SK-N-SH (cell line): Measurements from ENCODE around the gene ULK3. TPM values are rescaled to one million over a fixed set of nuclear protein-coding genes. Genes with fewer than 3 reads are reported as not detected.

ENCODE experiments used
- CTCF ChIA-PET: fragments of 300-600, 350-600 bp; formaldehyde crosslinking; extraction: SDS; loops from one replicate; lab custom pipeline; 2021; lab: Yijun Ruan, JAX
- POLR2A ChIA-PET: fragments of 350-600 bp; sonication (Branson Sonifier 250); formaldehyde crosslinking; extraction: SDS; loops from one replicate; lab custom pipeline; 2020; ENCODE audit warnings: antibody characterized with exemption, inconsistent platforms; lab: Yijun Ruan, JAX
- DNase-seq: peaks from one replicate; pipeline ENCODE4 v3.0.0; 2012
- H2AFZ ChIP-seq: fragments of 200-600 bp; sonication (generic); 2 replicates; pipeline ENCODE4 v1.8.1; 2016; ENCODE audit warnings: antibody characterized with exemption, mild to moderate bottlenecking, low read depth
- H3F3A ChIP-seq: fragments of 200-600 bp; sonication (generic); replicated peaks from 2 replicates; pipeline ENCODE3; 2016; ENCODE audit warnings: antibody characterized with exemption, mild to moderate bottlenecking; ENCODE audit not compliant: insufficient read depth
- H3K27ac ChIP-seq, 2 experiments: fragments of 200-500 bp in 1 of 2; fragments of 200-600 bp in 1 of 2; sonication (Bioruptor generic) in 1 of 2; sonication (generic), shearing (Covaris generic) in 1 of 2; 2 replicates each; pipeline versions ENCODE4 v1.5.1 to v1.6.1; 2014 to 2016; ENCODE audit warnings: low read depth in 2 of 2, inconsistent platforms in 1 of 2, low read length in 1 of 2, mild to moderate bottlenecking in 1 of 2, mixed read lengths in 1 of 2
- H3K27me3 ChIP-seq: fragments of 200-600 bp; sonication (generic), shearing (Covaris generic); 2 replicates; pipeline ENCODE4 v1.6.1; 2016; ENCODE audit warnings: mixed run types; ENCODE audit not compliant: insufficient read depth
- H3K36me3 ChIP-seq, 2 experiments: fragments of 200-500 bp in 1 of 2; fragments of 200-600 bp in 1 of 2; sonication (Bioruptor generic) in 1 of 2; sonication (generic) in 1 of 2; replicated peaks in 1 of 2; 2 replicates each; pipeline versions ENCODE3 to v1.5.1; 2014 to 2016; ENCODE audit warnings: low read length in 1 of 2, mild to moderate bottlenecking in 1 of 2; ENCODE audit not compliant: insufficient read depth in 2 of 2, control insufficient read depth in 1 of 2
- H3K4me1 ChIP-seq, 2 experiments: fragments of 200-500 bp in 1 of 2; fragments of 200-600 bp in 1 of 2; sonication (Bioruptor generic) in 1 of 2; sonication (generic), shearing (Covaris generic) in 1 of 2; 2 replicates each; pipeline versions ENCODE4 v1.5.1 to v1.6.1; 2014 to 2016; ENCODE audit warnings: low read depth in 1 of 2, low read length in 1 of 2, mixed run types in 1 of 2; ENCODE audit not compliant: insufficient read depth in 2 of 2, control insufficient read depth in 1 of 2
- H3K4me2 ChIP-seq: fragments of 200-600 bp; sonication (generic), shearing (Covaris generic); 2 replicates; pipeline ENCODE4 v1.6.1; 2017; ENCODE audit warnings: mixed run types
- H3K4me3 ChIP-seq, 2 experiments: fragments of 200-500 bp in 1 of 2; fragments of 200-600 bp in 1 of 2; sonication (Bioruptor generic) in 1 of 2; sonication (generic), shearing (Covaris generic) in 1 of 2; 2 replicates each; pipeline versions ENCODE4 v1.5.1 to v1.8.1; 2014 to 2016; ENCODE audit warnings: low read depth in 2 of 2, inconsistent platforms in 1 of 2, low read length in 1 of 2, mild to moderate bottlenecking in 1 of 2, mixed read lengths in 1 of 2, moderate library complexity in 1 of 2
- H3K79me2 ChIP-seq: fragments of 200-600 bp; sonication (generic); 2 replicates; pipeline ENCODE4 v1.8.1; 2017; ENCODE audit warnings: mild to moderate bottlenecking; ENCODE audit not compliant: insufficient read depth
- H3K9ac ChIP-seq: fragments of 200-600 bp; sonication (generic); 2 replicates; pipeline ENCODE4 v1.6.1; 2017; ENCODE audit warnings: mixed run types
- H3K9me2 ChIP-seq: fragments of 200-600 bp; sonication (generic); 2 replicates; pipeline ENCODE4 v1.6.1; 2017; ENCODE audit warnings: mixed run types
- H3K9me3 ChIP-seq: fragments of 200-600 bp; sonication (generic); 2 replicates; pipeline ENCODE4 v1.6.1; 2017; ENCODE audit warnings: mixed run types, mild to moderate bottlenecking, moderate library complexity
- H4K20me1 ChIP-seq: fragments of 200-600 bp; sonication (generic); 2 replicates; pipeline ENCODE4 v1.6.1; 2017; ENCODE audit warnings: mild to moderate bottlenecking, mixed run types; ENCODE audit not compliant: insufficient read depth
- EP300 ChIP-seq, 2 experiments: IDR thresholded peaks; 2 replicates each; pipeline versions ENCODE4 v1.4.0 to v1.6.1; 2012; ENCODE audit warnings: borderline replicate concordance in 1 of 2, low read depth in 1 of 2, low read length in 1 of 2
- EZH2phosphoT487 ChIP-seq: fragments of 200-600 bp; sonication (generic); IDR thresholded peaks from 2 replicates; pipeline ENCODE4 v1.6.1; 2017; ENCODE audit warnings: low read depth, mixed run types, mild to moderate bottlenecking, antibody characterized with exemption, moderate library complexity, borderline replicate concordance
- FOSL2 ChIP-seq: IDR thresholded peaks from 2 replicates; pipeline ENCODE4 v1.4.0; 2012; ENCODE audit warnings: low read depth, mild to moderate bottlenecking, moderate library complexity, borderline replicate concordance
- FOXJ3 ChIP-seq: sonication (generic); formaldehyde crosslinking; IDR thresholded peaks from 2 replicates; pipeline ENCODE4 v1.5.1; 2020; ENCODE audit warnings: mild to moderate bottlenecking, missing genetic modification reagents
- FOXM1 ChIP-seq: IDR thresholded peaks from 2 replicates; pipeline ENCODE4 v1.4.0; 2012; ENCODE audit warnings: low read depth, mild to moderate bottlenecking
- GABPA ChIP-seq: IDR thresholded peaks from 2 replicates; pipeline ENCODE4 v1.4.0; 2012; ENCODE audit warnings: low read depth, mild to moderate bottlenecking
- GATA2 ChIP-seq: sonication (generic); formaldehyde crosslinking; IDR thresholded peaks from 2 replicates; pipeline ENCODE4 v1.5.0; 2020; ENCODE audit warnings: mild to moderate bottlenecking, missing genetic modification reagents
- IRF3 ChIP-seq: fragments of 150-350 bp; IDR thresholded peaks from 2 replicates; pipeline ENCODE4 v1.6.1; 2016; ENCODE audit warnings: mild to moderate bottlenecking, low read depth, low read length
- MEF2A ChIP-seq: IDR thresholded peaks from 2 replicates; pipeline ENCODE4 v1.4.0; 2012; ENCODE audit warnings: low read depth, borderline replicate concordance
- NRF1 ChIP-seq: IDR thresholded peaks from 2 replicates; pipeline ENCODE4 v1.6.1; 2012; ENCODE audit warnings: low read depth, mild to moderate bottlenecking, low read length
- RFX5 ChIP-seq: IDR thresholded peaks from 2 replicates; pipeline ENCODE4 v1.6.1; 2012; ENCODE audit warnings: mild to moderate bottlenecking, improper control_type of control experiment, low read length
- SMC3 ChIP-seq: IDR thresholded peaks from 2 replicates; pipeline ENCODE4 v1.6.1; 2012; ENCODE audit warnings: low read depth, low read length, improper control_type of control experiment
- TAF1 ChIP-seq: IDR thresholded peaks from 2 replicates; pipeline ENCODE4 v1.6.1; 2012; ENCODE audit warnings: low read depth, mild to moderate bottlenecking, low read length, moderate library complexity, borderline replicate concordance
- USF2 ChIP-seq: fragments of 150-350 bp; IDR thresholded peaks from 2 replicates; pipeline ENCODE4 v1.6.1; 2017; ENCODE audit warnings: antibody characterized with exemption, low read length, low read depth, borderline replicate concordance
- YY1 ChIP-seq: IDR thresholded peaks from 2 replicates; pipeline ENCODE4 v1.4.0; 2012; ENCODE audit warnings: low read depth, mild to moderate bottlenecking
- ZBTB33 ChIP-seq: IDR thresholded peaks from 2 replicates; pipeline ENCODE4 v1.4.0; 2012; ENCODE audit warnings: low read depth, borderline replicate concordance
- WGBS: methylation state at CpG from one replicate; pipeline ENCODE4 v1.1.6; 2017; ENCODE audit warnings: low lambda C conversion rate; 5-methylcytosine and 5-hydroxymethylcytosine counted together
- polyA plus RNA-seq, 3 experiments: library from polyadenylated mRNA; depleted of rRNA; stranded (reverse); fragments of >200 nt; gene quantifications; 2 replicates each; pipeline ENCODE4 v1.2.3, GENCODE V29; 2012

ULK3 gene
- polyA plus RNA-seq, 1 of the 3 experiments (the other 2 are of a cell fraction), result 41.3 TPM

GRCh38 chr15:74789171-74789631 lies 53.8 kb downstream of the ULK3 start:
- Histone ChIP-seq H3K79me2 (peaks cover 95% of the 10 kb centered on the region), H4K20me1 (peaks cover 96% of the 10 kb centered on the region), H3K36me3 (peaks cover 0 to 10% of the 10 kb centered on the region in 2 experiments), H3K9me2 (no peaks in the 10 kb centered on the region), H2AFZ (no peak overlapping the region), H3K4me1 (peaks cover 16 to 64% of the 10 kb centered on the region in 2 experiments), H3K4me3 (no peak overlapping the region), H3K27me3 (no peaks in the 10 kb centered on the region), H3K9me3 (no peaks in the 10 kb centered on the region), H3K27ac (peak overlapping the region in 1 of 2 experiments; percentile 74; a peak in 1 of 4 replicates), H3F3A (peaks cover 14% of the 10 kb centered on the region), H3K4me2 (peak overlapping the region; percentile 15; the same call in 1 of the 2 replicates), H3K9ac (no peak overlapping the region)
- no peak for TF ChIP-seq GABPA
- ChIA-PET POLR2A (no interaction called here), CTCF (interaction anchor here (1.6 to 3.0 kb wide), 5 partner anchors 10 to 21 kb away, joined by 8 to 10 read pairs (median 9); no protein-coding TSS in a partner anchor)
- no peak for DNase-seq
- 99% methylated on average over 9 of the region's 14 CpGs for WGBS

- H3K4me1 ChIP-seq, result peaks cover 20 to 69% of the 10 kb centered on the region in 2 experiments
- TF ChIP-seq IRF3 (no peak), EZH2phosphoT487 (no peak), NRF1 (no peak), MEF2A (no peak), ZBTB33 (no peak), USF2 (no peak), GATA2 (CRISPR knock-in tag) (no peak), RFX5 (no peak), TAF1 (no peak), EP300 (IDR thresholded peaks at IDR 0.05; ENCODE audit: borderline replicate concordance in 1 of 2, low read depth in 1 of 2, low read length in 1 of 2) (no peak), GABPA (no peak), FOXJ3 (no peak), YY1 (no peak), FOSL2 (no peak), FOXM1 (no peak), SMC3 (no peak)
- ChIA-PET POLR2A (no interaction called here), CTCF (interaction anchor here (1.1 to 3.0 kb wide), 13 partner anchors 9 to 241 kb away, joined by 4 to 23 read pairs (median 9); no protein-coding TSS in a partner anchor)
- no peak overlapping the region for H3K4me2 ChIP-seq
- peaks cover 14% of the 10 kb centered on the region for H3F3A ChIP-seq
- H3K9ac ChIP-seq, result no peak overlapping the region
- no peak overlapping the region; a peak in 1 of 4 replicates for H3K27ac ChIP-seq
- peaks cover 98% of the 10 kb centered on the region for H4K20me1 ChIP-seq
- DNase-seq, result no peak
- 92% methylated on average over 8 of the region's 9 CpGs for WGBS
- H3K27me3 ChIP-seq, result no peaks in the 10 kb centered on the region
- H3K36me3 ChIP-seq, result peaks cover 0 to 10% of the 10 kb centered on the region in 2 experiments
- no peak overlapping the region for H2AFZ ChIP-seq
- H3K9me3 ChIP-seq, result no peaks in the 10 kb centered on the region
- H3K9me2 ChIP-seq, result no peaks in the 10 kb centered on the region
- no peak overlapping the region for H3K4me3 ChIP-seq
- peaks cover 99% of the 10 kb centered on the region for H3K79me2 ChIP-seq
Measured at GRCh38 chr15:74788683-74789151, 54.2 kb downstream of the ULK3 start.
